ENCODE data around the gene RPS6KB2. TPM values are rescaled to one million over a fixed set of nuclear protein-coding genes. Genes with fewer than 3 reads are reported as not detected.

RPS6KB2 gene
- total RNA-seq, 1 experiment from 2014 or later, result 54.1 TPM

DNA sequence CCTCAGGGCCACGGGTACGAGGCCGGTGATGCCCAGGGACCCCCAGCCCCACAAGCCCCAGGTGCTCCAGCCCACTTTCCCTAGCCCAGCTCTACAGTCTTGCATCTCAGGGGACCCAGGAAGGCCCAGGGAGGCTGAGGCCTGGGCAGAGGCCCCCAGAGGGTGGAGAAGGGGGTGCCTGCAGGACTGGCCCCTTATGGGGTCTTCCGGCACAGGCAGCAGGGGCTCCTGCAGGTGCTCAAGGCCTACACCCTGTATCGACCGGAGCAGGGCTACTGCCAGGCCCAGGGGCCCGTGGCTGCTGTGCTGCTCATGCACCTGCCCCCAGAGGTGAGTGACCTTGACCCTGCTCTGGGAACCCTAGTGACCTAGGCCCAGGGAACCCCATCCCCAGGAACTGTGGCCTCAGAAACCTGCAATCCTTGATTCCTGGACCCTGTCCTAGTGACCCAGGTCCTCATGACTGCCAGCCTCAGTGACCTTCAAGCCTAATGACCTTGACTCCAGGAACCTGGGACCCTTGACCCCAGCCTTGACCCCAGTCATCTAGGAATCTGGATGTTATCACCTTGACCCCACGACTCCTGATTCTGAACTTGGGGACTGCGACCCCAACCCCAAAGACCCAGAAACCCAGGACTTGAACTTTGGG is 22.5 kb upstream of the RPS6KB2 start (continued):
- TF ChIP-seq EGR1 (IDR thresholded peaks at IDR 0.05; ENCODE audit: low read depth), result no peak
- TF ChIP-seq YY1 (IDR thresholded peaks at IDR 0.05; ENCODE audit: extremely low read depth, insufficient replicate concordance, low read depth, low read length), result no peak
- no peak for TF ChIP-seq POLR2AphosphoS5 (IDR thresholded peaks at IDR 0.05; ENCODE audit: low read depth, low read length)

DNA sequence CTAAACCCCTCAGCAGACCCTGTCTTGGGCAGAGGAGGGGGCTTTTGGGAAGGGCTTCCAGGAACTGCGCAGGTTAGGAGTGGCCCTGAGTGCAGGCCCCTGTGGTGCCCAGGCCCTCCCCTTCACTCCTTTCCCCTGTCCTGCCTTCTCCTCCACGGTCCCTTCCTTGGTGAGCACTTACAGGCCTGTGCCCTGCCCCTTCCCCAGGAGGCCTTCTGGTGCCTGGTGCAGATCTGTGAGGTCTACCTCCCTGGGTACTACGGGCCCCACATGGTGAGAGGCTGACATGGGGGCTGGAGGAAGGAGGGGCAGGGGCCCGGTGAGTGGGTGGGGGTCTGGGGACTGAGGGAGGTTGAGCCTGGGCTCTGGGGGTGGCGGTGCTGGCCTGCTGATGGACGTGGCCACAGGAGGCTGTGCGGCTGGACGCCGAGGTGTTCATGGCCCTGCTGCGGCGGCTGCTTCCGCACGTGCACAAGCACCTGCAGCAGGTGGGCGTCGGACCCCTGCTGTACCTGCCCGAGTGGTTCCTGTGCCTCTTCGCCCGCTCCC is 21.8 kb upstream of the RPS6KB2 start:
- POLR2A ChIA-PET, result no interaction called here
- Histone ChIP-seq H3K27me3 (ENCODE audit: insufficient read depth, low read length) (no peaks in the 10 kb centered on the region), H3K4me1 (ENCODE audit: control insufficient read depth in 1 of 2, insufficient read depth in 2 of 2, low read length in 2 of 2) (peaks cover 4 to 9% of the 10 kb centered on the region in 2 experiments), H3K4me2 (ENCODE audit: low read length) (no peak overlapping the region), H3K9ac (ENCODE audit: low read length) (no peak overlapping the region), H3K36me3 (ENCODE audit: control insufficient read depth in 1 of 2, insufficient read depth in 2 of 2, low read length in 2 of 2) (no peaks in the 10 kb centered on the region), H4K20me1 (ENCODE audit: insufficient read depth) (no peaks in the 10 kb centered on the region), H2AFZ (ENCODE audit: low read depth, low read length, poor library complexity, severe bottlenecking) (no peak overlapping the region), H3K4me3 (replicated peaks in 1 of 2; ENCODE audit: low read depth in 1 of 2, low read length in 2 of 2) (no peak overlapping the region), H3K27ac (ENCODE audit: low read depth, low read length) (no peak overlapping the region), H3K9me2 (ENCODE audit: insufficient read depth) (no peaks in the 10 kb centered on the region), H3K79me2 (ENCODE audit: insufficient read depth, low read length) (no peaks in the 10 kb centered on the region; the same call in 1 of the 2 replicates), H3K9me3 (ENCODE audit: control insufficient read depth in 1 of 2, insufficient read depth in 1 of 2, low read depth in 1 of 2, low read length in 2 of 2) (no peaks in the 10 kb centered on the region)
- RAD21 ChIA-PET (ENCODE audit: low non-redundant PET in 1 of 2, low total read pairs in 2 of 2, uncharacterized antibody in 2 of 2, unreplicated experiment in 2 of 2), result no interaction called here
- TF ChIP-seq POLR2A (IDR thresholded peaks at IDR 0.05; ENCODE audit: borderline replicate concordance, extremely low read depth, insufficient read depth, insufficient read length), result no peak
- TF ChIP-seq YY1 (IDR thresholded peaks at IDR 0.05; ENCODE audit: extremely low read depth, insufficient replicate concordance, low read depth, low read length), result no peak
- no peak for TF ChIP-seq CBX3 (IDR thresholded peaks at IDR 0.05; ENCODE audit: low read depth)
- no peak for TF ChIP-seq POLR2AphosphoS5 (IDR thresholded peaks at IDR 0.05; ENCODE audit: low read depth, low read length)
- TF ChIP-seq, protein P1, sequence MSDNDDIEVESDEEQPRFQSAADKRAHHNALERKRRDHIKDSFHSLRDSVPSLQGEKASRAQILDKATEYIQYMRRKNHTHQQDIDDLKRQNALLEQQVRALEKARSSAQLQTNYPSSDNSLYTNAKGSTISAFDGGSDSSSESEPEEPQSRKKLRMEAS (IDR thresholded peaks at IDR 0.05), result no peak
- TF ChIP-seq JUND (IDR thresholded peaks at IDR 0.05), result no peak
- TF ChIP-seq SRF (IDR thresholded peaks at IDR 0.05; ENCODE audit: low read depth), result no peak
- TF ChIP-seq, protein P2, sequence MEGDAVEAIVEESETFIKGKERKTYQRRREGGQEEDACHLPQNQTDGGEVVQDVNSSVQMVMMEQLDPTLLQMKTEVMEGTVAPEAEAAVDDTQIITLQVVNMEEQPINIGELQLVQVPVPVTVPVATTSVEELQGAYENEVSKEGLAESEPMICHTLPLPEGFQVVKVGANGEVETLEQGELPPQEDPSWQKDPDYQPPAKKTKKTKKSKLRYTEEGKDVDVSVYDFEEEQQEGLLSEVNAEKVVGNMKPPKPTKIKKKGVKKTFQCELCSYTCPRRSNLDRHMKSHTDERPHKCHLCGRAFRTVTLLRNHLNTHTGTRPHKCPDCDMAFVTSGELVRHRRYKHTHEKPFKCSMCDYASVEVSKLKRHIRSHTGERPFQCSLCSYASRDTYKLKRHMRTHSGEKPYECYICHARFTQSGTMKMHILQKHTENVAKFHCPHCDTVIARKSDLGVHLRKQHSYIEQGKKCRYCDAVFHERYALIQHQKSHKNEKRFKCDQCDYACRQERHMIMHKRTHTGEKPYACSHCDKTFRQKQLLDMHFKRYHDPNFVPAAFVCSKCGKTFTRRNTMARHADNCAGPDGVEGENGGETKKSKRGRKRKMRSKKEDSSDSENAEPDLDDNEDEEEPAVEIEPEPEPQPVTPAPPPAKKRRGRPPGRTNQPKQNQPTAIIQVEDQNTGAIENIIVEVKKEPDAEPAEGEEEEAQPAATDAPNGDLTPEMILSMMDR (IDR thresholded peaks at IDR 0.05 in 2 of 3, conservative IDR thresholded peaks at IDR 0.05 in 1 of 3; ENCODE audit: borderline replicate concordance in 1 of 3, insufficient read depth in 1 of 3, low read depth in 2 of 3, low read length in 2 of 3), result no peak
- ATAC-seq (no peak), DNase-seq (ENCODE audit: low read depth, low spot score) (no peak)
- CTCF ChIA-PET, result no interaction called here
- intact Hi-C loops (cut with micrococcal nuclease), result no loop called here
- no TSS peak for BruUV-seq (replicated peaks)
